ENCODE measurements around the gene HMGB1. TPM values are rescaled to one million over a fixed set of nuclear protein-coding genes. Genes with fewer than 3 reads are reported as not detected.
"Not testable (repeated sequence)": the region's sequence is repeated elsewhere in the genome, so short reads cannot be mapped to it uniquely, and the experiment has no call there.

The HMGB1 gene
- total RNA-seq, 4 donors from 2014 or later = 223 to 629 (median 402) TPM

GRCh38 chr13:30461279-30462066 lies 4.3 kb downstream of the HMGB1 start:
- H3K9me3 ChIP-seq, H3K36me3 ChIP-seq, DNase-seq, H3K27me3 ChIP-seq, H3K4me1 ChIP-seq, H3K4me3 ChIP-seq: not testable (repeated sequence)
- intact Hi-C loops (cut with DNase I; ENCODE audit: low total_unique reads) = loop anchor here (5.0 to 10.0 kb wide), 5 partner anchors 64 to 333 kb away; no protein-coding TSS in a partner anchor
- peak; percentile 64 to 74 (median 70) for TF ChIP-seq CTCF (IDR thresholded peaks at IDR 0.05)
- H3K27ac ChIP-seq = peak overlapping the region; percentile 12 to 99

- H3K4me3 ChIP-seq = no peak overlapping the region
- H3K4me1 ChIP-seq = no peaks in the 10 kb centered on the region
- H3K36me3 ChIP-seq = no peaks in the 10 kb centered on the region
- H3K27me3 ChIP-seq = no peaks in the 10 kb centered on the region
- H3K9me3 ChIP-seq = no peaks in the 10 kb centered on the region
- peak overlapping the region; percentile 16 to 60 for H3K27ac ChIP-seq
- TF ChIP-seq POLR2A (IDR thresholded peaks at IDR 0.05) (no peak), CTCF (IDR thresholded peaks at IDR 0.05) (no peak)
- intact Hi-C loops (cut with DNase I; ENCODE audit: low total_unique reads) = no loop called here
- no peak for DNase-seq
Observed at GRCh38 chr13:30457306-30457891, 8.3 kb downstream of the HMGB1 start.

GRCh38 chr13:30456290-30456689 lies 9.4 kb downstream of the HMGB1 start:
- Histone ChIP-seq H3K27ac (peak overlapping the region; percentile 16 to 60), H3K27me3 (no peaks in the 10 kb centered on the region), H3K9me3 (no peaks in the 10 kb centered on the region), H3K36me3 (no peaks in the 10 kb centered on the region), H3K4me1 (no peaks in the 10 kb centered on the region), H3K4me3 (no peak overlapping the region)
- intact Hi-C loops (cut with DNase I; ENCODE audit: low total_unique reads) = no loop called here
- no peak for DNase-seq
- TF ChIP-seq POLR2A (IDR thresholded peaks at IDR 0.05) = no peak
- TF ChIP-seq CTCF (IDR thresholded peaks at IDR 0.05) = no peak

GRCh38 chr13:30454991-30455390 lies 10.7 kb downstream of the HMGB1 start:
- Histone ChIP-seq H3K27ac (peak overlapping the region in 1 of 2 donors; percentile 10), H3K4me1 (no peaks in the 10 kb centered on the region), H3K27me3 (no peaks in the 10 kb centered on the region), H3K4me3 (no peak overlapping the region), H3K36me3 (no peaks in the 10 kb centered on the region), H3K9me3 (no peaks in the 10 kb centered on the region)
- DNase-seq = no peak
- intact Hi-C loops (cut with DNase I; ENCODE audit: low total_unique reads) = no loop called here
- TF ChIP-seq POLR2A (IDR thresholded peaks at IDR 0.05) = no peak
- TF ChIP-seq CTCF (IDR thresholded peaks at IDR 0.05) = no peak

GRCh38 chr13:30453727-30454126 lies 12.0 kb downstream of the HMGB1 start:
- no peaks in the 10 kb centered on the region for H3K36me3 ChIP-seq
- TF ChIP-seq CTCF (IDR thresholded peaks at IDR 0.05) (no peak), POLR2A (IDR thresholded peaks at IDR 0.05) (no peak)
- DNase-seq = no peak
- no peaks in the 10 kb centered on the region for H3K4me1 ChIP-seq
- no peak overlapping the region for H3K27ac ChIP-seq
- no peak overlapping the region for H3K4me3 ChIP-seq
- intact Hi-C loops (cut with DNase I; ENCODE audit: low total_unique reads) = no loop called here
- H3K27me3 ChIP-seq = no peaks in the 10 kb centered on the region
- no peaks in the 10 kb centered on the region for H3K9me3 ChIP-seq

GRCh38 chr13:30451476-30451875 lies 14.3 kb downstream of the HMGB1 start:
- intact Hi-C loops (cut with DNase I; ENCODE audit: low total_unique reads); DNase-seq: not testable (repeated sequence)

More at GRCh38 chr13:30451476-30451875, 14.3 kb downstream of the HMGB1 start:
- H3K27ac ChIP-seq, H3K9me3 ChIP-seq, H3K4me3 ChIP-seq, H3K36me3 ChIP-seq, H3K27me3 ChIP-seq, H3K4me1 ChIP-seq: not testable (repeated sequence)

All from uterus (tissue), 4 donors.